ENCODE measurements around the gene GRHPR. TPM values are rescaled to one million over a fixed set of nuclear protein-coding genes. Genes with fewer than 3 reads are reported as not detected.

The GRHPR gene
- total RNA-seq, 2 experiments from 2014 or later, result 72.8 to 75.6 TPM

DNA sequence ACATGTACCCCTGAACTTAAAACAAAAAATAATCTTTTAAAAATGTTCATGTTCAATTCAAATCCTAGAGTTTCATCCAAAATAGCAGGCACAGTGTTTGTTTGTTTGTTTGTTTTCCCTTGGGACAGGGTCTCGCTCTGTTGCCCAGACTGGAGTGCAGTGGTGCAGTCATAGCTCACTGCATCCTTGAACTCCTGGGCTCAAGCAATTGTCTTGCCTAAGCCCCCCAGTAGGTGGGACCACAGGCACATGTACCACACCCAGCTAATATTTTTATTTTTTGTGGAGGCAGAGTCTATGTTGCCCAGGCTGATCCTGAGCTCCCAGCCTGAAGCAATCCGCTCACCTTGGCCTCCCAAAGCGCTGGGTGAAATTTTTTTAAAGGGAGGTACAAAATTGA lies 58.3 kb downstream of the GRHPR start:
- H3K27me3 Mint-ChIP-seq (ENCODE audit: low read depth), result peaks cover 17% of the 10 kb centered on the region
- CTCF ChIA-PET, result interaction anchor here (1.1 kb wide), 1 partner anchor 954 kb away, joined by 5 read pairs; no protein-coding TSS in a partner anchor
- no peak overlapping the region for H3K4me3 Mint-ChIP-seq
- no peak overlapping the region for H3K27ac Mint-ChIP-seq
- DNase-seq, result no peak
- H3K9me3 Mint-ChIP-seq, result no peaks in the 10 kb centered on the region
- H3K4me1 Mint-ChIP-seq (ENCODE audit: low read depth), result peaks cover 9% of the 10 kb centered on the region
- intact Hi-C loops (cut with micrococcal nuclease), result loop anchor here (5.0 kb wide), 1 partner anchor 587 kb away; the partner anchor contains the start of gene SHB
- H3K36me3 Mint-ChIP-seq (ENCODE audit: low read depth), result no peaks in the 10 kb centered on the region

DNA sequence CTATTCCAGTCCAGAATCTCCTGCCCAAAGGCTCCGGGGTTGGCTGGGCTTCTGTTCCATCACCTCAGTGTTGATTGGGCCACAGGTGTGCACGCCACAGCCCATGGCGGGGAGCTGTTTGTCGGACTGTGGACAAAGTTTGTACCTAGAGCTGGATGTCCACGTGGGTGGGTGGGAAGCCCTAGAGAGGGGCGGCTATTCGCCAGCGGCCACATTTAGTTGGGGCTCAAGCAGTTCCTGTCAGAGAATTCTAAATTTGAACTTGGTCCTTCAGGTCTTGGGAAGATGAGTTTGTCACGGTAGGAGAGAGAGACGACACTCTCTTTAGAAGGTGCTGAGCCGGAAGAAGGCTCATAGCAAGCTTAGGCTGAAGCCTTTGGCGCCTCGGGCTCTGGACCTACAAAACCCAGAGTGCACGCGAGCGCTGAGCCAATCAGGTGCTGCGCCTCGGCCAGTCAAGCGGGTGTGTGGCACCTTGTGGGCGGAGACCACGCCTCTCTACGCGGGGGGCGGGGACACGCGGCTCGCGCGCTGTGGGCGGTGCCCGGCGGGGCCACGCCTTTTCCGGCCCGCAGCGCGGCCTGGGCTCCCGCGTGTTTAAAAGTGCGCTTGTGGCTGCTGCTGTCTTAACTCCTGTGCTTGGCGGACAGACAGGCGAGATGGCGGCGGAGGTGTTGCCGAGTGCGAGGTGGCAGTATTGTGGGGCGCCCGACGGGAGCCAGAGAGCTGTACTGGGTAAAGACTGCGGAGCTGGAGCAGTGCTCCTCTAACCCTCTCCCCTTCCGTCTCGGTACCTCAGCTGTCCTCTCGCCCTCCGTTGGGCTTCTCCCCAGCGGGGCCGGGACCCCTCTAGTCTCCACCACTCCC lies 63.1 kb downstream of the GRHPR start, which contains the start of gene POLR1E:
TSS of gene POLR1E (plus strand) at position 560 of the 867 bp plus-strand sequence. CDS start at position 660, 100 bp downstream.
- Mint-ChIP-seq H3K4me1 (ENCODE audit: low read depth) (peaks cover 39% of the 10 kb centered on the region), H3K4me3 (peak within 1 kb of the TSS; percentile 99), H3K27ac (peak within 1 kb of the TSS; percentile 85), H3K9me3 (no peaks in the 10 kb centered on the region), H3K27me3 (ENCODE audit: low read depth) (peaks cover 6% of the 10 kb centered on the region), H3K36me3 (ENCODE audit: low read depth) (peaks cover 25% of the 10 kb centered on the region)
- CTCF ChIA-PET, result interaction anchor here (0.8 to 1.3 kb wide), 4 partner anchors 10 to 70 kb away, joined by 3 to 4 read pairs (median 4); no protein-coding TSS in a partner anchor
- intact Hi-C loops (cut with micrococcal nuclease), result loop anchor here (1.0 to 5.0 kb wide), 8 partner anchors 20 to 419 kb away; partner anchors contain the start of genes EXOSC3, FBXO10, GRHPR and SLC25A51
- peak; percentile 97 for DNase-seq

DNA sequence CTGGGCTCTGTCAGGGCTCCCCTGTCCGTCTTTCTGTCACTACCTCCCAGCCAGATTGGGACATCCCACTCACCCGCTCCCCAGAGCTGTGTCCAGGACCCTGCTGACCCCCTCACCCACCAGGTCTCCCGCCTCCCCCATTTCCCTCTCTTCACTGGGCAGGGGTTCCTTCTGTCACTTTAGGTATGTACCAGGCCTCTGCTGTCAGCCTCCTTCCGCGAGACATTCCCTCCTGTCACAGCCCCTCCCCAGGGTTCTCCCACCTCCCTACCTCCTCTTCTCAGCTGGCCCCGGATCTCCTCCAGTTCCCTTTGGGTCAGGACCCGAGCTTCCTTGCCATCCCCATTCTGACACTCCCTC lies 63.7 kb downstream of the GRHPR start:
- Mint-ChIP-seq H3K27me3 (ENCODE audit: low read depth) (peaks cover 6% of the 10 kb centered on the region), H3K4me3 (peak overlapping the region; percentile 99), H3K27ac (peak overlapping the region; percentile 84), H3K36me3 (ENCODE audit: low read depth) (peaks cover 27% of the 10 kb centered on the region), H3K4me1 (ENCODE audit: low read depth) (peaks cover 42% of the 10 kb centered on the region), H3K9me3 (no peaks in the 10 kb centered on the region)
- CTCF ChIA-PET, result interaction anchor here (0.8 to 1.3 kb wide), 4 partner anchors 9 to 71 kb away, joined by 3 to 4 read pairs (median 3); no protein-coding TSS in a partner anchor
- peak; percentile 17 for DNase-seq
- intact Hi-C loops (cut with micrococcal nuclease), result loop anchor here (2.0 to 5.0 kb wide), 3 partner anchors 91 to 299 kb away; partner anchors contain the start of genes EXOSC3, FBXO10 and TRMT10B

Other genes starting within 250 kb of the GRHPR start
- gene ZBTB5, start 42.8 kb downstream of the GRHPR start, total RNA-seq, result 10 to 100 TPM; 10.2 TPM
- 10 to 100 TPM; 60.7 to 62.9 TPM for gene POLR1E, start 63.3 kb downstream of the GRHPR start, total RNA-seq
- gene FBXO10, start 153.7 kb downstream of the GRHPR start, total RNA-seq, result 1 to 10 TPM; 1.0 to 1.1 TPM
- 100 to 1,000 TPM; 136 to 140 TPM for gene TOMM5, start 169.9 kb downstream of the GRHPR start, total RNA-seq
- gene FRMPD1, start 228.3 kb downstream of the GRHPR start, total RNA-seq, result not detected

All from activated naive CD4-positive, alpha-beta T cell treated with anti-CD3 and anti-CD28 coated beads for 36 hours (primary cell).